PC-3 (cell line): Measurements from ENCODE around the gene LTB4R2. TPM values are rescaled to one million over a fixed set of nuclear protein-coding genes. Genes with fewer than 3 reads are reported as not detected.

Experiments
- ATAC-seq: fragments of 200-7000 bp; cut with Tn5 transposase; 2 replicates; pipeline ENCODE4 v1.9.1; 2020; ENCODE audit warnings: mild to moderate bottlenecking, moderate library complexity
- BruUV-seq: library from RNA; stranded (reverse); fragments of 400-500 nt; replicated peaks from 2 replicates; lab custom pipeline; 2021; lab: Mats Ljungman, UMichigan
- CTCF ChIA-PET: fragments of 300-600 bp; sonication (Branson Sonifier 250); formaldehyde crosslinking; loops from one replicate; lab custom pipeline; 2022; ENCODE audit warnings: antibody characterized with exemption; lab: Charles Lee
- POLR2A ChIA-PET: fragments of 300-600 bp; sonication (Branson Sonifier 250); formaldehyde crosslinking; loops from one replicate; lab custom pipeline; 2022; ENCODE audit warnings: antibody characterized with exemption; ENCODE audit not compliant: unreplicated experiment; lab: Charles Lee
- DNase-seq: peaks from one replicate; pipeline ENCODE4 v3.0.0-alpha.2; 2015
- H2AFZ ChIP-seq: fragments of 300-600 bp; sonication (generic); 2 replicates; pipeline ENCODE4 v1.6.0; 2016; ENCODE audit warnings: antibody characterized with exemption, low read length
- H3F3A ChIP-seq: fragments of 300-600 bp; sonication (generic); one replicate; pipeline ENCODE4 v1.6.0; 2017; ENCODE audit warnings: antibody characterized with exemption, low read length, control low read depth, mild to moderate bottlenecking; ENCODE audit not compliant: unreplicated experiment
- H3K27ac ChIP-seq: fragments of 300-600 bp; sonication (generic); 2 replicates; pipeline ENCODE4 v1.5.1; 2016; ENCODE audit warnings: mild to moderate bottlenecking, low read length
- H3K27me3 ChIP-seq: fragments of 300-600 bp; sonication (generic); 2 replicates; pipeline ENCODE4 v1.6.1; 2016; ENCODE audit warnings: low read length, mixed read lengths
- H3K36me3 ChIP-seq: fragments of 300-600 bp; sonication (generic); 2 replicates; pipeline ENCODE4 v1.6.1; 2016; ENCODE audit warnings: low read depth, mixed run types, low read length, mixed read lengths
- H3K4me1 ChIP-seq: fragments of 300-600 bp; sonication (generic); 2 replicates; pipeline ENCODE4 v1.5.1; 2016; ENCODE audit warnings: low read length; ENCODE audit not compliant: insufficient read depth
- H3K4me2 ChIP-seq: fragments of 300-600 bp; sonication (generic); 2 replicates; pipeline ENCODE4 v1.6.0; 2016; ENCODE audit warnings: low read length
- H3K4me3 ChIP-seq: fragments of 300-600 bp; sonication (generic); 2 replicates; pipeline ENCODE4 v1.5.1; 2016; ENCODE audit warnings: mild to moderate bottlenecking, low read length, mixed read lengths
- H3K79me2 ChIP-seq: fragments of 300-600 bp; sonication (generic); 2 replicates; pipeline ENCODE4 v1.6.1; 2017; ENCODE audit warnings: low read length, mixed read lengths
- H3K9ac ChIP-seq: fragments of 300-600 bp; sonication (generic); 2 replicates; pipeline ENCODE4 v1.6.0; 2016; ENCODE audit warnings: mild to moderate bottlenecking, low read length
- H3K9me2 ChIP-seq: fragments of 300-600 bp; sonication (generic); replicated peaks from 2 replicates; pipeline ENCODE4 v1.6.1; 2016; ENCODE audit warnings: mixed run types, low read length, mixed read lengths
- H3K9me3 ChIP-seq: fragments of 300-600 bp; sonication (generic); 2 replicates; pipeline ENCODE4 v1.6.1; 2016; ENCODE audit warnings: low read length, mixed read lengths
- H4K20me1 ChIP-seq: fragments of 300-600 bp; sonication (generic); 2 replicates; pipeline ENCODE4 v1.6.1; 2016; ENCODE audit warnings: low read length, mixed read lengths
- EZH2 ChIP-seq: fragments of 300-600 bp; sonication (generic); IDR thresholded peaks from one replicate; pipeline ENCODE4 v1.6.1; 2017; ENCODE audit warnings: antibody characterized with exemption, mild to moderate bottlenecking, low read length; ENCODE audit not compliant: unreplicated experiment
- EZH2phosphoT487 ChIP-seq: fragments of 300-600 bp; sonication (generic); IDR thresholded peaks from 2 replicates; pipeline ENCODE4 v1.6.1; 2018; ENCODE audit warnings: mild to moderate bottlenecking, antibody characterized with exemption, low read length, borderline replicate concordance
- intact Hi-C: fragments of 100-400 bp; cut with micrococcal nuclease; formaldehyde crosslinking; loops from 2 replicates; pipeline ENCODE4 v1.9.0; 2023
- total RNA-seq: library from RNA; depleted of rRNA; stranded (reverse); fragments of >200 nt; gene quantifications from 2 replicates; pipeline ENCODE4 v1.2.3, GENCODE V29; 2014
- TF ChIP-seq, protein P1 (sequence below): fragments of 300-600 bp; sonication (generic); conservative IDR thresholded peaks from 2 replicates; pipeline ENCODE4 v1.5.1; 2017; ENCODE audit warnings: antibody characterized with exemption, low read depth, mild to moderate bottlenecking, low read length

The LTB4R2 gene
- total RNA-seq, 1 experiment from 2014 or later: 9.3 TPM

DNA sequence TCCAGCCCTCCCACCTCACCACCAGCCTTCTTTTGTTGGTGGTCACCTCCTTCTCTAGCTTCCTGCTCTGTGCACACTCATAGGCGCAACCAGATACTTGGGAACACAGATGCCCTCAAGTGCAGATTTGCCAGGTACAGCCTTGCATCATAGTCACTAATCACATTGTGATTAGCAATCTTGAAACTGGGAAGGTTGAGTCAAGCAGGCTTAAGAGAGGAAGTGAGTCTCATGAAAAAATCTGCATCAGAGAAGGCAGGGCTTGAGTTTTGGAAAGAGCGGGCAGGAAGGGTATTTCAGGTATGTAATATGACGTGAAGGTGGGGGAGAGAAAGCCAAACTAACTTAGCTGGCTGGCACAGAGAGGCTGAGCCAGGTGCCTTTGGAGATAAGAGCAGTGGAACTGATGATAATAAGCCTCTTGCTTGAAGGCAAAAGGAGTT, 35.8 kb upstream of the LTB4R2 start:
- peak overlapping the region; percentile 27; the same call in 1 of the 2 replicates for H2AFZ ChIP-seq
- intact Hi-C loops: no loop called here

DNA sequence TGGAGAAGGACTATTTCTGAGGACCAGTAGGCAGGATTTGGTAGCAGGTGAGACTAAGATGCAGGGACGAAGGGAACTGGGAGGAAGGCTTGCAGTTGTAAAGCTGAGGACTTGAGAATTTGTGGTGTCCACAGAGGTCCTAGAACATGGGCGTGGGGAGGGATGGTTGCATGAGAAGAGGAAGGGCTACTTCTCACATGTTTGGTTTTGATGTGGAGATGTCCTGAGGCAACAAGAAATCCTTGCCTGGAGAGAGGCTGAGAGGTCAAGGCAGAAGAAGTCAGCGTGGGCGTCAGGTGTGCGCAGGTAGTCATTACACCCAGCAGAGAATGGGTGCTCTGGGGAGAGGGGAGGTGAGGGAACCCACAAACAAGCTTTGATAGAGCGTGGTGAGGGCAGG, 32.9 kb upstream of the LTB4R2 start:
- DNase-seq: no peak
- Histone ChIP-seq H4K20me1 (no peaks in the 10 kb centered on the region), H3K36me3 (no peaks in the 10 kb centered on the region), H3K27ac (no peak overlapping the region), H3K4me1 (peaks cover 17% of the 10 kb centered on the region), H3F3A (no peaks in the 10 kb centered on the region), H3K4me2 (no peak overlapping the region), H3K79me2 (no peaks in the 10 kb centered on the region), H2AFZ (no peak overlapping the region), H3K4me3 (no peak overlapping the region), H3K27me3 (no peaks in the 10 kb centered on the region), H3K9me2 (no peaks in the 10 kb centered on the region), H3K9ac (no peak overlapping the region), H3K9me3 (no peaks in the 10 kb centered on the region)
- ChIA-PET POLR2A (no interaction called here), CTCF (no interaction called here)
- no TSS peak for BruUV-seq
- intact Hi-C loops: no loop called here
- TF ChIP-seq EZH2phosphoT487 (no peak), EZH2 (no peak)
- TF ChIP-seq, protein P1, sequence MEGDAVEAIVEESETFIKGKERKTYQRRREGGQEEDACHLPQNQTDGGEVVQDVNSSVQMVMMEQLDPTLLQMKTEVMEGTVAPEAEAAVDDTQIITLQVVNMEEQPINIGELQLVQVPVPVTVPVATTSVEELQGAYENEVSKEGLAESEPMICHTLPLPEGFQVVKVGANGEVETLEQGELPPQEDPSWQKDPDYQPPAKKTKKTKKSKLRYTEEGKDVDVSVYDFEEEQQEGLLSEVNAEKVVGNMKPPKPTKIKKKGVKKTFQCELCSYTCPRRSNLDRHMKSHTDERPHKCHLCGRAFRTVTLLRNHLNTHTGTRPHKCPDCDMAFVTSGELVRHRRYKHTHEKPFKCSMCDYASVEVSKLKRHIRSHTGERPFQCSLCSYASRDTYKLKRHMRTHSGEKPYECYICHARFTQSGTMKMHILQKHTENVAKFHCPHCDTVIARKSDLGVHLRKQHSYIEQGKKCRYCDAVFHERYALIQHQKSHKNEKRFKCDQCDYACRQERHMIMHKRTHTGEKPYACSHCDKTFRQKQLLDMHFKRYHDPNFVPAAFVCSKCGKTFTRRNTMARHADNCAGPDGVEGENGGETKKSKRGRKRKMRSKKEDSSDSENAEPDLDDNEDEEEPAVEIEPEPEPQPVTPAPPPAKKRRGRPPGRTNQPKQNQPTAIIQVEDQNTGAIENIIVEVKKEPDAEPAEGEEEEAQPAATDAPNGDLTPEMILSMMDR: no peak
- no peak for ATAC-seq

More for the DNA sequence above, 35.8 kb upstream of the LTB4R2 start:
- DNase-seq: peak; percentile 78
- no peaks in the 10 kb centered on the region for H3F3A ChIP-seq
- H3K4me3 ChIP-seq: no peak overlapping the region
- TF ChIP-seq, protein P1: no peak
- TF ChIP-seq EZH2phosphoT487 (no peak), EZH2 (no peak)
- no peaks in the 10 kb centered on the region for H3K9me2 ChIP-seq
- peak overlapping the region; percentile 29; the same call in 1 of the 2 replicates for H3K27ac ChIP-seq
- no peaks in the 10 kb centered on the region for H4K20me1 ChIP-seq
- H3K79me2 ChIP-seq: no peaks in the 10 kb centered on the region
- H3K27me3 ChIP-seq: no peaks in the 10 kb centered on the region
- ATAC-seq: no peak
- BruUV-seq: no TSS peak
- H3K9ac ChIP-seq: no peak overlapping the region
- no peaks in the 10 kb centered on the region for H3K36me3 ChIP-seq
- CTCF ChIA-PET: interaction anchor here (1.0 kb wide), 1 partner anchor 32 kb away, joined by 7 read pairs; the partner anchor contains the start of gene TINF2
- H3K9me3 ChIP-seq: no peaks in the 10 kb centered on the region
- peaks cover 24% of the 10 kb centered on the region for H3K4me1 ChIP-seq
- peak overlapping the region; percentile 29 for H3K4me2 ChIP-seq
- POLR2A ChIA-PET: no interaction called here

DNA sequence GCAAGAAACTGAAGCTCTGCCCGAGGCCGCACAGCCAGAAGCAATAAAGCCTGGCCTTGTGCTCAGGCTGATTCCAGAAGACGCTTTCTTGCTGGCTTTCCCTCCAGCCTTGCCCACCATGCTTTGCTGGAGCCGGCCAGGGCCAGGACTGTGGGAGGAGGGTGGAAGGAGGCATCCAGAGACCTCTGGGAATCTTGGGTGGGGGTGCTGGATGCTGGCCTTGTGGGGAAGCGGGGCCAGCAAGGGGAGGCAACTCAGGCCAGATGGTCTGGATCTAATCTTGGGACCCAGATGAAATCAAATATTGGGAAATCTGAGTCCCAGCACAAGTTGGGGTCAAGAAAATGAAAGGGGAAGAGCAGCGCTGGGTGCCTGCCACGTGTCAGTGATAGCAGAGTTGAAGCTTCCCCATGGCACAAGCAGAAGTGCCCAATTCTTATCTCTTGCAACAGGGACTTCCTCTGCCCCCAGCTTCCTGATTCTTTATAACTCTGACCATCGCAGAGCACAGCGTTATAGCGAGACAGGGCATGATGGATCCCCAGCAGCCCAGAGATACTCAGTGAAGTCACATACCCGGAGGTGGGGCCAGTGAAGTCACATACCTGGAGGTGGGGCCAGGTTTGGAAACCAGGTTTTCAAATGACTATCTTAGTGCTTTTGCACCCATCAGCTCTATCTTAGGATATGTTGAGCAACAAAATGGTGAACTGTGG, 32.2 kb upstream of the LTB4R2 start:
- ChIA-PET CTCF (no interaction called here), POLR2A (no interaction called here)
- Histone ChIP-seq H3K9ac (no peak overlapping the region), H4K20me1 (no peaks in the 10 kb centered on the region), H3K9me2 (no peaks in the 10 kb centered on the region), H3K27ac (no peak overlapping the region), H3K27me3 (no peaks in the 10 kb centered on the region), H2AFZ (no peak overlapping the region), H3K36me3 (no peaks in the 10 kb centered on the region), H3K4me3 (no peak overlapping the region), H3K4me1 (peaks cover 16% of the 10 kb centered on the region), H3K4me2 (no peak overlapping the region), H3K79me2 (no peaks in the 10 kb centered on the region), H3F3A (no peaks in the 10 kb centered on the region), H3K9me3 (no peaks in the 10 kb centered on the region)
- ATAC-seq (no peak), DNase-seq (no peak)
- TF ChIP-seq, protein P1: no peak
- TF ChIP-seq EZH2phosphoT487: no peak
- TF ChIP-seq EZH2: no peak
- intact Hi-C loops: no loop called here
- no TSS peak for BruUV-seq
